Stomach (tissue), 4 donors: Measurements from ENCODE around the gene MSL3B.

Experiments
- EP300 ChIP-seq: sonication (generic); formaldehyde crosslinking; IDR thresholded peaks from one replicate; pipeline ENCODE4 v1.6.1; 2017; ENCODE audit warnings: antibody characterized with exemption
- POLR2A ChIP-seq, 4 donors: fragments of 450-650 bp; IDR thresholded peaks; one replicate each; pipeline ENCODE4 v1.6.1; 2016; ENCODE audit warnings: antibody characterized with exemption in 4 of 4, control low read depth in 2 of 4, mild to moderate bottlenecking in 1 of 4, moderate library complexity in 1 of 4
- POLR2AphosphoS5 ChIP-seq, 3 donors: sonication (generic); formaldehyde crosslinking; IDR thresholded peaks; one replicate each; pipeline ENCODE4 v1.6.1; 2016; ENCODE audit warnings: antibody characterized with exemption in 3 of 3
- TF ChIP-seq, protein P1 (sequence below), 7 experiments: fragments of 450-650 bp in 4 of 7; fragments of 200-600 bp in 3 of 7; sonication (generic) in 3 of 7; IDR thresholded peaks; one replicate each; pipeline ENCODE4 v1.5.1; 2016 to 2019; ENCODE audit warnings: antibody characterized with exemption in 7 of 7, control low read depth in 2 of 7, mild to moderate bottlenecking in 1 of 7

DNA sequence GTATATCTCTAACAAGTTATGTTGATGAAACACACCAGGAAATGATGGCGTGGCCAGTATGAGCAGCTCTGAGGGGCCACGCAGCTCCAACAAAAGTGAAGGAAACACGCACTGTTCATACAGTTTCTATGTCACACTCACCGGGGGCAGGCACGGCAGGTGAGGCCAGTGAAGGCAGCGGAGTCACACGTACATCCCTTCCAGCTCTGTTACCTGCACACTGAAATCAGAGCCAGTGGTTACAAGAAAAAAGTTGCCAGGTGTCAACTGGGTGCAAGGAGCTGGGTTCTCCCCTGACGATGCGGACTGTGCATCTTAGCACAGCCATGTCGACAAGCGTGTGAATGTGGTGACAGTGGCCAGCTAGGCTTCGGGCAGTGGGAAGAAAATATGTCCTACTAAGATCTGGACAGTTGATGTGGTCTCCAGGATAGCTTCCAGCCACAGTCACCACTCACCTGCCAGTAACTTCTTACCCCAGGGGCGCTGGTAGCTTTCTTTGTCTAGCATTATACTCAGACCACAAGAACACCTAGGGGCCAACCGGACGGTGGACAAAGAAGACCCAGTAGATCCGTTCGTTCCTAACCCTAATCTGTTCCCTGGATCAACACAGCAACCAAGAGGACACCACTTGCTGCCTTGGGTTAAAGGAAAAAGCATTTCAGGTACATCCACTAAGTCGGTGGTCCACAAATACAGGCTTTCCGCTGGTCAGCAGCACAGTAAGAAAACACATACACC, 23.9 kb downstream of the MSL3B start:
- TF ChIP-seq, protein P1, sequence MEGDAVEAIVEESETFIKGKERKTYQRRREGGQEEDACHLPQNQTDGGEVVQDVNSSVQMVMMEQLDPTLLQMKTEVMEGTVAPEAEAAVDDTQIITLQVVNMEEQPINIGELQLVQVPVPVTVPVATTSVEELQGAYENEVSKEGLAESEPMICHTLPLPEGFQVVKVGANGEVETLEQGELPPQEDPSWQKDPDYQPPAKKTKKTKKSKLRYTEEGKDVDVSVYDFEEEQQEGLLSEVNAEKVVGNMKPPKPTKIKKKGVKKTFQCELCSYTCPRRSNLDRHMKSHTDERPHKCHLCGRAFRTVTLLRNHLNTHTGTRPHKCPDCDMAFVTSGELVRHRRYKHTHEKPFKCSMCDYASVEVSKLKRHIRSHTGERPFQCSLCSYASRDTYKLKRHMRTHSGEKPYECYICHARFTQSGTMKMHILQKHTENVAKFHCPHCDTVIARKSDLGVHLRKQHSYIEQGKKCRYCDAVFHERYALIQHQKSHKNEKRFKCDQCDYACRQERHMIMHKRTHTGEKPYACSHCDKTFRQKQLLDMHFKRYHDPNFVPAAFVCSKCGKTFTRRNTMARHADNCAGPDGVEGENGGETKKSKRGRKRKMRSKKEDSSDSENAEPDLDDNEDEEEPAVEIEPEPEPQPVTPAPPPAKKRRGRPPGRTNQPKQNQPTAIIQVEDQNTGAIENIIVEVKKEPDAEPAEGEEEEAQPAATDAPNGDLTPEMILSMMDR (IDR thresholded peaks at IDR 0.05), result no peak
- TF ChIP-seq EP300, result no peak
- no peak for TF ChIP-seq POLR2A (IDR thresholded peaks at IDR 0.05)
- TF ChIP-seq POLR2AphosphoS5 (IDR thresholded peaks at IDR 0.05), result no peak
